NT2/D1 (cell line): ENCODE results near the gene DGCR8.

Experiments
- DNase-seq: peaks from one replicate; pipeline ENCODE4 v3.0.0-alpha.2; 2011; ENCODE audit warnings: low read depth, low spot score
- H3K27me3 ChIP-seq: 2 replicates; pipeline ENCODE4 v1.6.0; 2011; ENCODE audit warnings: mild to moderate bottlenecking; ENCODE audit not compliant: insufficient read length, insufficient read depth
- H3K36me3 ChIP-seq: 2 replicates; pipeline ENCODE4 v1.6.1; 2011; ENCODE audit warnings: mild to moderate bottlenecking, low read length, mixed read lengths; ENCODE audit not compliant: insufficient read depth, insufficient read length
- H3K4me1 ChIP-seq: 2 replicates; pipeline ENCODE4 v1.5.1; 2011; ENCODE audit not compliant: insufficient read depth, insufficient read length
- H3K4me3 ChIP-seq: 2 replicates; pipeline ENCODE4 v1.5.1; 2011; ENCODE audit warnings: low read depth; ENCODE audit not compliant: insufficient read length
- H3K9ac ChIP-seq: 2 replicates; pipeline ENCODE4 v1.6.0; 2011; ENCODE audit warnings: low read depth; ENCODE audit not compliant: insufficient read length
- H3K9me3 ChIP-seq: 2 replicates; pipeline ENCODE4 v1.5.1; 2011; ENCODE audit warnings: mild to moderate bottlenecking, low read length; ENCODE audit not compliant: insufficient read depth
- SUZ12 ChIP-seq: IDR thresholded peaks from 2 replicates; pipeline ENCODE4 v1.6.1; 2011; ENCODE audit not compliant: insufficient read length, insufficient read depth; ENCODE audit errors: extremely low read depth
- YY1 ChIP-seq: IDR thresholded peaks from 2 replicates; pipeline ENCODE4 v1.6.1; 2011; ENCODE audit not compliant: insufficient read length, insufficient read depth
- ZNF274 ChIP-seq: IDR thresholded peaks from 2 replicates; pipeline ENCODE4 v1.6.1; 2011; ENCODE audit warnings: mild to moderate bottlenecking, low read depth, low read length

The DGCR8 gene

DNA sequence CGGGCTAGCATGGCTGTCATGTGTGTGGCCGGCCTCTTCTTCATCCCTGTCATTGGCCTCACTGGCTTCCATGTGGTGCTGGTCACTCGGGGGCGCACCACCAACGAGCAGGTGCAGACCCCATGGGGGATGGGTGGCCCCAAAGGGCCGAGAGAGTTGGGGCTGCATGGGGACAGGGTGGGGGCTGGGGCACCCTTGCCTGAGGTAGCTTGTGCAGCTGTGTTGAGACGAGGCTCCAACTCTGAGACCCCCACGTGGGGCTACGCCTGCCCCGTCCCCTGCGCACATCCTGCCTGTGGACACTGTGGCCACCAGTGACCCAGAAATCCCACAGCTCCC is 60.0 kb downstream of the DGCR8 start:
- no peak for TF ChIP-seq YY1
- no peak for TF ChIP-seq SUZ12
- no peak for TF ChIP-seq ZNF274
- Histone ChIP-seq H3K4me3 (no peak overlapping the region), H3K4me1 (peaks cover 5% of the 10 kb centered on the region), H3K27me3 (no peaks in the 10 kb centered on the region), H3K36me3 (peaks cover 42% of the 10 kb centered on the region), H3K9ac (peak overlapping the region; percentile 8), H3K9me3 (no peaks in the 10 kb centered on the region)
- no peak for DNase-seq

DNA sequence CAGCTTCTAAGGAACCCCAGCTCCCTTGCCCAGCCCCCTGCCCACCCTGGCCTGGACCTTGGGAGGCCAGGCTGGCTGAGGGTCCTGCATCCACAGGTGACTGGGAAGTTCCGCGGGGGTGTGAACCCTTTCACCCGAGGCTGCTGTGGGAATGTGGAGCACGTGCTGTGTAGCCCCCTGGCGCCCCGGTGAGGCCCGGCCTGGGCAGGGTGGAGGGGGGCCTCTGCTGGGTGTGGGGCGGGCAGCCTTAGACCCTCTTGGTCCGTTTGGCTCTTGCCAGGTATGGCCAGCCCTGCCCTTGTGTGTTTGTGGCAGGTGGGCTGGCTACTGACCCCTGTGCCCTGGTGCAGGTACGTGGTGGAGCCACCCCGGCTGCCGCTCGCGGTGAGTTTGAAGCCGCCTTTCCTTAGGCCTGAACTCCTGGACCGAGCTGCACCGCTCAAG is 60.5 kb downstream of the DGCR8 start:
- no peak for DNase-seq
- no peak overlapping the region for H3K4me3 ChIP-seq
- peak overlapping the region; percentile 8 for H3K9ac ChIP-seq
- peaks cover 46% of the 10 kb centered on the region for H3K36me3 ChIP-seq
- no peaks in the 10 kb centered on the region for H3K9me3 ChIP-seq
- TF ChIP-seq ZNF274, result no peak
- H3K4me1 ChIP-seq, result peaks cover 5% of the 10 kb centered on the region
- H3K27me3 ChIP-seq, result no peaks in the 10 kb centered on the region

DNA sequence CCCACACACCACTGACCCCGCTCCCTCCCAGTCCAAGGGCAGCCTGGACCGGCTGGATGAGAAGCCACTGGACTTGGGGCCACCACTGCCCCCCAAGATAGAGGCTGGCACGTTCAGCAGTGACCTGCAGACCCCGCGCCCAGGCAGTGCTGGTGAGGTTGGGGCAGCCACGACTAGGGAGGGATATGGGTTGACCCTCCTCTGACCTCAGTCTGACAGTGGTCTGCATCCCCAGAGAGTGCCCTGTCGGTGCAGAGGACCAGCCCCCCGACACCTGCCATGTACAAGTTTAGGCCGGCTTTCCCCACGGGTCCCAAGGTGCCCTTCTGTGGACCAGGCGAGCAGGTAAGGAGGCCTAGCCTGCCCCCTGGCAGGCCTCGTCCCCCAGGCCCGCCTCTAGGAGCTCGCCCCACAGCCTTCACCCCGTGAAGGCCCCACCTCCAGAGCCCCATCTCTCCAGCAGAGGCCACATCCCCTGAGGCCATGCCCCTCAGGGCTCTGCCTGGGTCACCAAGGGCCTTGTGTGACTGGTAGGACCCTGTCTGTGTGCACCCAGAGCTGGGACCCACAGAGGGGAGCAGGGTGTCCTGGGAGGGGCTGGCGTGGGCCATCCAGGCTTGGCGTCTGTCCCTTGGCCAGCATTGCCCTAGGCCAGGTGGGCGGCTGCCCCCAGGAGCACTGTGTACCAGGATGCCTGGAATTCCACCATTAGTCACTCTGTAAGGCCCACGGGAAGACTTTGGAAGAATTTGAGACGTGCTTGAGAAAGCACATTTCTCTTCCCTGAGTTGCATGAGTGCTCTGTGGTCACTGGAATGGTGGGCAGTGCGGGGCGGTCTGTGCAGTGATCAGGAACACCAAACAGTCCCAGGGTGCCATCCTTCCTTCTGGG is 61.4 kb downstream of the DGCR8 start:
- Histone ChIP-seq H3K9me3 (no peaks in the 10 kb centered on the region), H3K9ac (no peak overlapping the region), H3K4me3 (no peak overlapping the region), H3K4me1 (peaks cover 5% of the 10 kb centered on the region), H3K36me3 (peaks cover 44% of the 10 kb centered on the region), H3K27me3 (no peaks in the 10 kb centered on the region)
- no peak for TF ChIP-seq ZNF274
- no peak for TF ChIP-seq SUZ12
- no peak for TF ChIP-seq YY1
- DNase-seq, result no peak

DNA sequence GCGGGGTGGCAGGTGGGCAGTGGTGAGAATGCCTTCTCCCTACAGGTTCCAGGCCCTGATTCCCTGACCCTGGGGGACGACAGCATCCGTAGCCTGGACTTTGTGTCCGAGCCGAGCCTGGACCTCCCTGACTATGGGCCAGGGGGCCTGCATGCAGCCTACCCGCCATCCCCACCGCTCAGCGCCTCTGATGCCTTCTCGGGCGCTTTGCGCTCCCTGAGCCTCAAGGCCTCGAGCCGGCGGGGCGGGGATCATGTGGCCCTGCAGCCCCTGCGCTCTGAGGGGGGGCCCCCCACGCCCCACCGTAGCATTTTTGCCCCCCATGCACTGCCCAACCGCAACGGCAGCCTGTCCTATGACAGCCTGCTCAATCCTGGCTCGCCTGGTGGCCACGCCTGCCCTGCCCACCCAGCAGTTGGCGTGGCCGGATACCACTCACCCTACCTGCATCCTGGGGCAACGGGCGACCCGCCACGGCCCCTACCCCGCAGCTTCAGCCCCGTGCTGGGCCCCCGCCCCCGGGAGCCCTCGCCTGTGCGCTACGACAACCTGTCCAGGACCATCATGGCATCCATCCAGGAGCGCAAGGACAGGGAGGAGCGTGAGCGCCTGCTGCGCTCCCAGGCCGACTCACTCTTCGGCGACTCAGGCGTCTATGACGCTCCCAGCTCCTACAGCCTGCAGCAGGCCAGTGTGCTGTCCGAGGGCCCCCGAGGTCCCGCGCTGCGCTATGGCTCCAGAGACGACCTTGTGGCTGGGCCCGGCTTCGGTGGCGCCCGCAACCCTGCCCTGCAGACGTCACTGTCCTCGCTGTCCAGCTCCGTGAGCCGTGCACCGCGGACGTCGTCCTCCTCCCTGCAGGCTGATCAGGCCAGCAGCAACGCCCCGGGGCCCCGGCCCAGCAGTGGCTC is 62.9 kb downstream of the DGCR8 start:
- DNase-seq, result no peak
- TF ChIP-seq ZNF274, result no peak
- Histone ChIP-seq H3K9ac (no peak overlapping the region), H3K36me3 (peaks cover 44% of the 10 kb centered on the region), H3K27me3 (no peaks in the 10 kb centered on the region), H3K4me1 (peaks cover 2% of the 10 kb centered on the region), H3K4me3 (no peak overlapping the region), H3K9me3 (no peaks in the 10 kb centered on the region)

DNA sequence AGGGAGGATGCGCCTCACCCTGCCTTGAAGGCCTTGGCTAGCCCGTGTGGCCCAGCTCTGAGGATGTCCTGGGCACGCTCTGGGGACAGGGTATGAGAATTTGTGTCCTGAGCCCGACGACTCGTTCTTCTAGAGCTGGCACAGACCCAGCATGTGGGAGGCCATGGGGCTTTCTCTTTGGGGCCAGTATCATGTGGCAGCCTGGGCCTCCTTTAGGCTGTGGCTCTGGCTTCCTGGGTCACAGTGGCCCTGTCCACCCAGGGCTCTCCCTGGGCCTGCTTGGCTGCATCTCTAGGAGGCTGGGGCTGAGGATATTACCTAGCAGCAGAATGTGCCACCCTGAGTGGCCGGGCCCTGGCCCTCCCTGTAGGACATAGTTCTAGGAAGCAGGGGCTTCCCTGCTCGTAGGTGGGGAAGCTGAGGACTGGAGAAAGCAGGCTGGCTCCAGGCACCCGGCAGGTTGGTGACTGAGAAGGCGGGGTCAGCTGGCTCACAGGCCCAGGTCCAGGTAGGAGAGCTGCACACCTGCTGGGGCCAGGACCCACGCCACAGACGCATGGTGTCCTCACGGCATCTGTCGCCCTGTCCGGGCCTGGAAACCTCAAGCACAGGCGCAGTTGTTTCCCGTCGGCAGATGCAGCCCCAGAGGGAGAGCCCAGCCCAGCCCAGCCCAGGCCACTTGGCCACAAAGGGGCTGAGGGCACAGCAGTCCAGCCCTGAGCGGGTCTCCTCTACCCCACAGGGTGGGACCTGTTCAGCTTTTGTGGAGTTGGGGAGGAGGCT is 64.0 kb downstream of the DGCR8 start:
- peaks cover 42% of the 10 kb centered on the region for H3K36me3 ChIP-seq
- no peaks in the 10 kb centered on the region for H3K4me1 ChIP-seq
- TF ChIP-seq SUZ12, result no peak
- TF ChIP-seq YY1, result no peak
- no peak for TF ChIP-seq ZNF274
- no peak overlapping the region for H3K9ac ChIP-seq
- H3K4me3 ChIP-seq, result no peak overlapping the region
- no peaks in the 10 kb centered on the region for H3K27me3 ChIP-seq
- H3K9me3 ChIP-seq, result no peaks in the 10 kb centered on the region
- no peak for DNase-seq

DNA sequence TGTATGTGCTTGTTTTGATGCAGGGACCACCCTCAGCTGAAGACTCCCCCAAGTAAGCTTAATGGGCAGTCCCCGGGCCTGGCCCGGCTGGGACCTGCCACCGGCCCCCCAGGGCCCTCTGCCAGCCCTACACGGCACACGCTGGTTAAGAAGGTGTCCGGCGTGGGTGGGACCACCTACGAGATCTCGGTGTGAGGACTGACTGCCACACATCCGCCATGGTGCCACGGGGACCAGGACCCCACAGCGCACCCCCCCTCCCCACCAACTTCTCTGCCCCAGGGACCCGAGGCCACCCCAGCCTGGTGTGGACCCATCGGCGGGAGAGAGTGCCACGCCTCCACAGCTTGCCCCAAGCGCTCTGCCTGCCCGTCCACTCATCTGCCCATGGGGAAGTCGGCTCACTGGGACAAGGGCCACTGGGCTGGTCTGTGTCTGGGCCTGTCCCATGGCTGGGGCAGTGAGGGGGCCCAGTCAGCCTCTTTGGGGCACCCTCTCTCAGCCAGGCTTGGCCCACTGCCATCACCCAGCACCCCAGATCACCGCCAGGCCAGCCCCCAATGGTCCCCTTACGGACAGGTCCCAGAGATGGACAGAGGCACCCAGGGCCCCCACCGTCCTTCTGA is 65.3 kb downstream of the DGCR8 start:
- H3K36me3 ChIP-seq, result peaks cover 30% of the 10 kb centered on the region
- H3K9me3 ChIP-seq, result no peaks in the 10 kb centered on the region
- no peaks in the 10 kb centered on the region for H3K27me3 ChIP-seq
- H3K9ac ChIP-seq, result no peak overlapping the region
- H3K4me3 ChIP-seq, result no peak overlapping the region
- no peak for DNase-seq
- TF ChIP-seq SUZ12 (no peak), ZNF274 (no peak), YY1 (no peak)
- no peaks in the 10 kb centered on the region for H3K4me1 ChIP-seq
